ENCODE results near the gene RMDN2. TPM values are rescaled to one million over a fixed set of nuclear protein-coding genes. Genes with fewer than 3 reads are reported as not detected.

The RMDN2 gene
- total RNA-seq, 1 experiment from 2014 or later = 5.3 TPM

DNA sequence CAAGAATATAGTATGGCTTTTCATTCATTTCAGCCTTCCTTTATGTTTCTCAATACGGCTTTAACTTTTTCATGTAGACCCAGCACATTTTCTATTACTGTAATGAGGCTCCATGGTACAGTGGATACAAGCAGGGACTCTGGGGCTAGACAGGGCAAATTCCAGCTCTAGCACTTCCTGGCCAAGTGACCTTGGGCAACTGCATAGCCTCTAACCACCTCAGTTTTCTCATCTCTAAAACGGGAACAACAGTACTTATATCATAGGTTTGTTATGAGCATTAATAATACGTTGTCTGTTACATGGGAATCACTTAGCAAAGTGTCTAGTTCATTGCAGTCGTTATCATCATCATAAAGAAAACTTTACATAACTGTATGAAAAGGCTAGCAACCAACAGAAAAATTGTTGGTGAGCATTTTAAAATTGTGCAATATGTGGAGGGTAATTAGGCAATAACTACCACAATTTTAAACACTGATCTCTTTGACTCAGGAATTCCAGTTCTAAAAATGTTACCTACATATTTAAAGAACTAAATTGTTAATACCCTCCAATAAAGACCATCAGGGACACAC lies 13.7 kb upstream of the RMDN2 start:
- Histone ChIP-seq H3K4me3 (no peak overlapping the region), H2AFZ (no peak overlapping the region), H3K36me3 (ENCODE audit: low read depth) (no peaks in the 10 kb centered on the region), H3F3A (ENCODE audit: insufficient read depth, low read depth) (no peaks in the 10 kb centered on the region), H3K9me2 (ENCODE audit: insufficient read depth) (no peaks in the 10 kb centered on the region), H3K27ac (no peak overlapping the region), H3K27me3 (ENCODE audit: insufficient read depth, low read depth) (no peaks in the 10 kb centered on the region), H3K4me2 (no peak overlapping the region), H3K9me3 (ENCODE audit: insufficient read depth, low read depth) (no peaks in the 10 kb centered on the region), H3K4me1 (replicated peaks; ENCODE audit: insufficient read depth) (no peaks in the 10 kb centered on the region), H4K20me1 (ENCODE audit: insufficient read depth) (no peaks in the 10 kb centered on the region), H3K79me2 (ENCODE audit: low read depth) (no peaks in the 10 kb centered on the region)
- TF ChIP-seq CTCF (conservative IDR thresholded peaks at IDR 0.05) (no peak), EZH2 (IDR thresholded peaks at IDR 0.05; ENCODE audit: low read depth) (no peak)
- no peak for DNase-seq
- CTCF ChIA-PET = no interaction called here
- POLR2A ChIA-PET (ENCODE audit: unreplicated experiment) = no interaction called here
- intact Hi-C loops (cut with micrococcal nuclease; ENCODE audit: unreplicated experiment) = no loop called here
- BruUV-seq (replicated peaks) = no TSS peak

DNA sequence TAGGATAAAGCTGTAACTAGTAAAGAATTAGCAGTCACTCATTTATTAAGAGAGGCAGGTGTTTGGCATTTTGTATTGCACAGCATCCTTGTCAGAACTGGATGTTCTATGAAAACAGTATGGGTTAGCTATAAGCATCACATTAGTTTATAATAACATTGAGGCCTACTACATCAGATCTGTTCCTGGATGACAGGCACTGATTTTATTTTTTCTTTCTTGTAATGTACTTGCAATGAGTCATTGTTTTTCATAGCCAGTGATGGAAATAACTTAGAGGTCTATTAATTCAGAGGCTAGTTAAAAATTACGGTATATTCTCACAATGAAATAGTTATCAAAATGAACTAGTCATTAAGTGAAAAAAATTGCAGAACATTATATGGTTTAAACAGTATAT lies 13.0 kb upstream of the RMDN2 start:
- H3K79me2 ChIP-seq (ENCODE audit: low read depth) = no peaks in the 10 kb centered on the region
- BruUV-seq (replicated peaks) = no TSS peak
- no peaks in the 10 kb centered on the region for H3K9me2 ChIP-seq (ENCODE audit: insufficient read depth)
- no peaks in the 10 kb centered on the region for H3K27me3 ChIP-seq (ENCODE audit: insufficient read depth, low read depth)
- H3K4me2 ChIP-seq = no peak overlapping the region
- intact Hi-C loops (cut with micrococcal nuclease; ENCODE audit: unreplicated experiment) = no loop called here
- no peaks in the 10 kb centered on the region for H3F3A ChIP-seq (ENCODE audit: insufficient read depth, low read depth)
- ChIA-PET CTCF (no interaction called here), POLR2A (ENCODE audit: unreplicated experiment) (no interaction called here)
- H2AFZ ChIP-seq = no peak overlapping the region
- no peaks in the 10 kb centered on the region for H4K20me1 ChIP-seq (ENCODE audit: insufficient read depth)
- no peak overlapping the region for H3K27ac ChIP-seq
- H3K36me3 ChIP-seq (ENCODE audit: low read depth) = no peaks in the 10 kb centered on the region
- TF ChIP-seq EZH2 (IDR thresholded peaks at IDR 0.05; ENCODE audit: low read depth) = no peak
- TF ChIP-seq CTCF (conservative IDR thresholded peaks at IDR 0.05) = no peak
- no peak overlapping the region for H3K4me3 ChIP-seq
- no peak for DNase-seq
- H3K4me1 ChIP-seq (replicated peaks; ENCODE audit: insufficient read depth) = no peaks in the 10 kb centered on the region
- no peaks in the 10 kb centered on the region for H3K9me3 ChIP-seq (ENCODE audit: insufficient read depth, low read depth)

GRCh38 chr2:37912616-37913015 lies 12.5 kb upstream of the RMDN2 start:
- no peak for DNase-seq
- no peaks in the 10 kb centered on the region for H4K20me1 ChIP-seq (ENCODE audit: insufficient read depth)
- H3F3A ChIP-seq (ENCODE audit: insufficient read depth, low read depth) = no peaks in the 10 kb centered on the region
- no peaks in the 10 kb centered on the region for H3K9me3 ChIP-seq (ENCODE audit: insufficient read depth, low read depth)
- no peak overlapping the region for H3K4me3 ChIP-seq
- intact Hi-C loops (cut with micrococcal nuclease; ENCODE audit: unreplicated experiment) = no loop called here
- no peak overlapping the region for H3K4me2 ChIP-seq
- H3K27ac ChIP-seq = no peak overlapping the region
- H3K4me1 ChIP-seq (replicated peaks; ENCODE audit: insufficient read depth) = no peaks in the 10 kb centered on the region
- H3K9me2 ChIP-seq (ENCODE audit: insufficient read depth) = no peaks in the 10 kb centered on the region
- H3K36me3 ChIP-seq (ENCODE audit: low read depth) = no peaks in the 10 kb centered on the region
- BruUV-seq (replicated peaks) = no TSS peak
- H3K27me3 ChIP-seq (ENCODE audit: insufficient read depth, low read depth) = no peaks in the 10 kb centered on the region
- H3K79me2 ChIP-seq (ENCODE audit: low read depth) = no peaks in the 10 kb centered on the region
- ChIA-PET CTCF (no interaction called here), POLR2A (ENCODE audit: unreplicated experiment) (no interaction called here)
- TF ChIP-seq CTCF (conservative IDR thresholded peaks at IDR 0.05) (no peak), EZH2 (IDR thresholded peaks at IDR 0.05; ENCODE audit: low read depth) (no peak)
- H2AFZ ChIP-seq = no peak overlapping the region
